GM21526 (cell line): ENCODE results near the gene IGSF21.

Source experiments
- ATAC-seq: cut with Tn5 transposase; IDR thresholded peaks from one replicate; pipeline ENCODE4 v1.9.1; 2021; ENCODE audit warnings: moderate library complexity; ENCODE audit not compliant: unreplicated experiment, low FRiP score

Gene IGSF21

GRCh38 chr1:18107369-18108298 is at the start of gene IGSF21:
IGSF21 (plus strand) TSS chr1:18107798; CDS start chr1:18108129, 331 bp downstream.
- ATAC-seq = no peak

GRCh38 chr1:18058206-18058921 is 49.2 kb upstream of the IGSF21 start:
- ATAC-seq = no peak

GRCh38 chr1:18058981-18059605 is 48.5 kb upstream of the IGSF21 start:
- no peak for ATAC-seq

- no peak for ATAC-seq
Observed at GRCh38 chr1:18060366-18060765, 47.2 kb upstream of the IGSF21 start.

- ATAC-seq = no peak
Observed at GRCh38 chr1:18062185-18062584, 45.4 kb upstream of the IGSF21 start.

GRCh38 chr1:18064534-18064933 is 43.1 kb upstream of the IGSF21 start:
- ATAC-seq = no peak

GRCh38 chr1:18066576-18066975 is 41.0 kb upstream of the IGSF21 start:
- ATAC-seq = no peak

GRCh38 chr1:18069903-18070302 is 37.7 kb upstream of the IGSF21 start:
- ATAC-seq = no peak

GRCh38 chr1:18072066-18072465 is 35.5 kb upstream of the IGSF21 start:
- no peak for ATAC-seq

GRCh38 chr1:18073066-18073642 is 34.4 kb upstream of the IGSF21 start:
- no peak for ATAC-seq

GRCh38 chr1:18077657-18078215 is 29.9 kb upstream of the IGSF21 start:
- ATAC-seq = no peak

GRCh38 chr1:18079941-18080735 is 27.5 kb upstream of the IGSF21 start:
- no peak for ATAC-seq

- no peak for ATAC-seq
Observed at GRCh38 chr1:18085387-18086074, 22.1 kb upstream of the IGSF21 start.

GRCh38 chr1:18088077-18088594 is 19.5 kb upstream of the IGSF21 start:
- no peak for ATAC-seq

- ATAC-seq = no peak
Observed at GRCh38 chr1:18089488-18089887, 18.1 kb upstream of the IGSF21 start.

- no peak for ATAC-seq
Observed at GRCh38 chr1:18090636-18091035, 17.0 kb upstream of the IGSF21 start.

- no peak for ATAC-seq
Observed at GRCh38 chr1:18091660-18092446, 15.7 kb upstream of the IGSF21 start.

GRCh38 chr1:18093193-18093592 is 14.4 kb upstream of the IGSF21 start:
- no peak for ATAC-seq
